Heart left ventricle (tissue), 13 donors: Measurements from ENCODE around the gene MRLN.
"Not testable (repeated sequence)": the region's sequence is repeated elsewhere in the genome, so short reads cannot be mapped to it uniquely, and the experiment has no call there.

ENCODE experiments used
- CTCF ChIP-seq, 12 donors: fragments of 200-600 bp; sonication (generic) in 4 of 12; IDR thresholded peaks; one replicate each; pipeline versions ENCODE4 v1.5.0 to v1.8.0; 2018 to 2022; ENCODE audit warnings: antibody characterized with exemption in 12 of 12, mild to moderate bottlenecking in 5 of 12
- POLR2A ChIP-seq, 2 donors: fragments of 450-650 bp; IDR thresholded peaks; one replicate each; pipeline ENCODE4 v1.6.1; 2017; ENCODE audit warnings: antibody characterized with exemption in 2 of 2, mild to moderate bottlenecking in 2 of 2, moderate library complexity in 2 of 2
- donor health status: ischemic (EF 13 %, LVEDD 7.1; RV severe dilation, severe dysfunction).
- donor health status: DM: no; HTN: yes; CAD: no.
- donor health status: DM: no; HTN: no; CAD: no.
- donor health status: ischemic (EF 25% LVEDD 6.9; RV normal size, moderate dysfunction).
- donor health status: ischemic (EF 25% LVEDD 5.7; RV mildly dilated, moderate dysfunction).
- donor health status: ischemic (EF 35%, LVEDD 5.7; RV mildly dilated, moderate dysfunction).
- donor health status: nonischemic (EF 11% LVEDD 7.7; RV severe dilation, severe dysfunction).
- donor health status: DM: yes; HTN: yes; CAD: no.
- donor health status: PGD.
- donor health status: ischemic (EF 29% LVEDD 5.4; RV normal size, mild dysfunction).
- donor health status: nonischemic (EF 23%, LVEDD 6.1; RV moderate dilation, normal function).

GRCh38 chr10:59732849-59733248, 20.4 kb downstream of the MRLN start:
- TF ChIP-seq CTCF, POLR2A (IDR thresholded peaks at IDR 0.05): not testable (repeated sequence)
